COR-L47 (cell line): ENCODE measurements around the gene VPS54.
A peak's percentile ranks its signal among the peaks of the same experiment; 100 is the strongest.

Experiments
- DNase-seq: peaks from one replicate; lab custom pipeline; 2025; lab: John Stamatoyannopoulos, UW

The VPS54 gene

GRCh38 chr2:64019083-64019974 lies at the start of gene VPS54:
Gene VPS54, minus strand, starts transcription at chr2:64019428. Its CDS starts 35,429 bp downstream, at chr2:63983999.
- DNase-seq = peak; percentile 44

GRCh38 chr2:64067326-64067725 lies 48.1 kb upstream of the VPS54 start:
- no peak for DNase-seq

GRCh38 chr2:64065516-64065915 lies 46.3 kb upstream of the VPS54 start:
- no peak for DNase-seq

- no peak for DNase-seq
These were observed 44.7 kb upstream of the VPS54 start for GRCh38 chr2:64063924-64064331.

- no peak for DNase-seq
These were observed 44.2 kb upstream of the VPS54 start for GRCh38 chr2:64063454-64063853.

- DNase-seq = no peak
These were observed 43.6 kb upstream of the VPS54 start for GRCh38 chr2:64062840-64063239.

GRCh38 chr2:64059270-64059669 lies 40.0 kb upstream of the VPS54 start:
- DNase-seq = no peak

- no peak for DNase-seq
These were observed 36.8 kb upstream of the VPS54 start for GRCh38 chr2:64056021-64056420.

- DNase-seq = no peak
These were observed 35.1 kb upstream of the VPS54 start for GRCh38 chr2:64054161-64054915.

- DNase-seq = peak; percentile 55
These were observed 33.4 kb upstream of the VPS54 start for GRCh38 chr2:64052463-64053241.

GRCh38 chr2:64049633-64050220 lies 30.5 kb upstream of the VPS54 start:
- peak; percentile 57 for DNase-seq

- no peak for DNase-seq
These were observed 26.7 kb upstream of the VPS54 start for GRCh38 chr2:64045938-64046337.

- no peak for DNase-seq
These were observed 20.9 kb upstream of the VPS54 start for GRCh38 chr2:64040161-64040560.

GRCh38 chr2:64036034-64036705 lies 16.9 kb upstream of the VPS54 start:
- DNase-seq = no peak

GRCh38 chr2:64035072-64035942 lies 16.1 kb upstream of the VPS54 start:
- DNase-seq = no peak

- DNase-seq = peak; percentile 73
These were observed 10.0 kb upstream of the VPS54 start for GRCh38 chr2:64029116-64029665.

- DNase-seq = no peak
These were observed 6.5 kb upstream of the VPS54 start for GRCh38 chr2:64025741-64026140.

- no peak for DNase-seq
These were observed 5.2 kb upstream of the VPS54 start for GRCh38 chr2:64024259-64024949.

- no peak for DNase-seq
These were observed 4.4 kb upstream of the VPS54 start for GRCh38 chr2:64023485-64024258.
